B cell (primary cell): ENCODE measurements around the gene NR1H2. TPM values are rescaled to one million over a fixed set of nuclear protein-coding genes. Genes with fewer than 3 reads are reported as not detected.
"Not testable (repeated sequence)": the region's sequence is repeated elsewhere in the genome, so short reads cannot be mapped to it uniquely, and the experiment has no call there.

ENCODE experiments used
- ATAC-seq: fragments of 200-7000 bp; cut with Tn5 transposase; one replicate; pipeline ENCODE4 v1.10.0; 2021; ENCODE audit warnings: low read depth, mild to moderate bottlenecking, moderate number of reproducible peaks, moderate library complexity
- CTCF ChIA-PET: fragments of 350-600 bp; sonication (Branson Sonifier 250); formaldehyde crosslinking; loops from one replicate; lab custom pipeline; 2021; ENCODE audit warnings: antibody characterized with exemption, inconsistent platforms; lab: Charles Lee
- POLR2A ChIA-PET: fragments of 350-600 bp; sonication (Branson Sonifier 250); formaldehyde crosslinking; loops from one replicate; lab custom pipeline; 2021; ENCODE audit warnings: antibody characterized with exemption; lab: Charles Lee
- DNase-seq: peaks from one replicate; pipeline ENCODE4 v3.0.0; 2013
- H2AFZ ChIP-seq: 2 replicates; pipeline ENCODE4 v1.6.1; 2012; ENCODE audit warnings: mild to moderate bottlenecking, low read depth, low read length; ENCODE audit not compliant: insufficient read depth, poor library complexity, severe bottlenecking
- H3K27ac ChIP-seq, 2 donors: 1 replicate in 1 of 2; 2 replicates in 1 of 2; pipeline ENCODE4 v1.5.1; 2012 to 2013; ENCODE audit warnings: low read length in 2 of 2, mild to moderate bottlenecking in 2 of 2, moderate library complexity in 1 of 2
- H3K27me3 ChIP-seq, 4 experiments: fragments of 200-600 bp in 1 of 4; sonication (generic) in 1 of 4; replicated peaks in 1 of 4; 1 replicate in 2 of 4; 2 replicates in 2 of 4; pipeline versions ENCODE4 v1.6.1 to v1.7.0; 2013 to 2016; ENCODE audit warnings: low read length in 3 of 4, mild to moderate bottlenecking in 2 of 4, mixed read lengths in 1 of 4, moderate library complexity in 1 of 4; ENCODE audit not compliant: insufficient read depth in 4 of 4, control insufficient read depth in 3 of 4; ENCODE audit errors: control extremely low read depth in 1 of 4
- H3K36me3 ChIP-seq, 2 experiments: replicated peaks in 1 of 2; 1 replicate in 1 of 2; 2 replicates in 1 of 2; pipeline versions ENCODE4 v1.6.1 to v1.7.1; 2013; ENCODE audit warnings: low read length in 1 of 2; ENCODE audit not compliant: insufficient read depth in 2 of 2, control insufficient read depth in 1 of 2; ENCODE audit errors: control extremely low read depth in 1 of 2, extremely low read depth in 1 of 2
- H3K4me1 ChIP-seq, 2 donors: fragments of 200-600 bp in 1 of 2; sonication (generic) in 1 of 2; 1 replicate in 1 of 2; 2 replicates in 1 of 2; pipeline versions ENCODE4 v1.5.1 to v1.6.1; 2013 to 2017; ENCODE audit warnings: low read length in 2 of 2; ENCODE audit not compliant: control insufficient read depth in 2 of 2, insufficient read depth in 2 of 2
- H3K4me2 ChIP-seq: replicated peaks from 2 replicates; pipeline ENCODE3; 2012; ENCODE audit warnings: mild to moderate bottlenecking, low read depth, low read length; ENCODE audit not compliant: poor library complexity, severe bottlenecking
- H3K4me3 ChIP-seq, 5 experiments: fragments of 200-600 bp in 1 of 5; sonication (generic) in 1 of 5; 1 replicate in 3 of 5; 2 replicates in 2 of 5; pipeline versions ENCODE4 v1.5.1 to v1.7.0; 2011 to 2016; ENCODE audit warnings: low read length in 4 of 5, mild to moderate bottlenecking in 4 of 5, low read depth in 2 of 5, control low read depth in 1 of 5, moderate library complexity in 1 of 5; ENCODE audit not compliant: insufficient read depth in 1 of 5; ENCODE audit errors: control extremely low read depth in 1 of 5, extremely low read depth in 1 of 5
- H3K79me2 ChIP-seq: fragments of 200-600 bp; sonication (generic); one replicate; pipeline ENCODE4 v1.6.0; 2016; ENCODE audit warnings: low read length; ENCODE audit not compliant: control insufficient read depth, insufficient read depth
- H3K9ac ChIP-seq: fragments of 200-600 bp; sonication (generic); 2 replicates; pipeline ENCODE4 v1.6.1; 2017; ENCODE audit warnings: mild to moderate bottlenecking, low read length, moderate library complexity
- H3K9me3 ChIP-seq, 3 donors: one replicate each; pipeline versions ENCODE4 v1.6.1 to v1.7.1; 2013; ENCODE audit warnings: low read length in 2 of 3; ENCODE audit not compliant: control insufficient read depth in 2 of 3, insufficient read depth in 1 of 3; ENCODE audit errors: control extremely low read depth in 1 of 3
- H4K20me1 ChIP-seq: 2 replicates; pipeline ENCODE4 v1.6.0; 2012; ENCODE audit warnings: mild to moderate bottlenecking, low read length; ENCODE audit not compliant: insufficient read depth, control insufficient read depth, poor library complexity, severe bottlenecking
- H3K27ac Mint-ChIP-seq: one replicate; pipeline ENCODE4 v1.8.0; 2021; ENCODE audit warnings: mixed read lengths
- H3K27me3 Mint-ChIP-seq: one replicate; pipeline ENCODE4 v1.8.0; 2021; ENCODE audit warnings: mixed read lengths
- H3K4me1 Mint-ChIP-seq: one replicate; pipeline ENCODE4 v1.8.0; 2021; ENCODE audit warnings: mixed read lengths
- H3K4me3 Mint-ChIP-seq: one replicate; pipeline ENCODE4 v1.8.0; 2021; ENCODE audit warnings: mixed read lengths
- H3K9me3 Mint-ChIP-seq: one replicate; pipeline ENCODE4 v1.8.0; 2022; ENCODE audit warnings: mixed read lengths; ENCODE audit not compliant: insufficient read depth
- EZH2 ChIP-seq: IDR thresholded peaks from 2 replicates; pipeline ENCODE4 v1.6.1; 2012; ENCODE audit warnings: borderline replicate concordance, low read depth, mild to moderate bottlenecking, moderate library complexity, low read length; ENCODE audit not compliant: insufficient read depth, poor library complexity, severe bottlenecking
- WGBS: methylation state at CpG from one replicate; pipeline ENCODE4 v1.1.5; 2013; ENCODE audit warnings: missing lambda C conversion rate; ENCODE audit not compliant: insufficient coverage; 5-methylcytosine and 5-hydroxymethylcytosine counted together
- intact Hi-C: fragments of 100-400 bp; cut with micrococcal nuclease; formaldehyde crosslinking; loops from one replicate; pipeline ENCODE4 v1.10.0; 2022
- polyA plus RNA-seq: library from polyadenylated mRNA; depleted of rRNA; stranded (reverse); fragments of >200 nt; gene quantifications from 2 replicates; pipeline ENCODE4 v1.2.3, GENCODE V29; 2012
- total RNA-seq, 2 donors: library from RNA; stranded (reverse); fragments of 120-200 nt in 1 of 2; gene quantifications; 1 replicate in 1 of 2; 2 replicates in 1 of 2; pipeline versions ENCODE4 v1.2.3 to v1.2.4, GENCODE V29; 2013 to 2022
- TF ChIP-seq, protein P1 (sequence below): fragments of 200-600 bp; IDR thresholded peaks from one replicate; pipeline ENCODE4 v1.8.0; 2022; ENCODE audit warnings: antibody characterized with exemption, mild to moderate bottlenecking

NR1H2 gene
- total and polyA plus RNA-seq, 2 donors (not counting 1 experiment from before 2014, with no cell fraction given) = 116 to 164 TPM

DNA sequence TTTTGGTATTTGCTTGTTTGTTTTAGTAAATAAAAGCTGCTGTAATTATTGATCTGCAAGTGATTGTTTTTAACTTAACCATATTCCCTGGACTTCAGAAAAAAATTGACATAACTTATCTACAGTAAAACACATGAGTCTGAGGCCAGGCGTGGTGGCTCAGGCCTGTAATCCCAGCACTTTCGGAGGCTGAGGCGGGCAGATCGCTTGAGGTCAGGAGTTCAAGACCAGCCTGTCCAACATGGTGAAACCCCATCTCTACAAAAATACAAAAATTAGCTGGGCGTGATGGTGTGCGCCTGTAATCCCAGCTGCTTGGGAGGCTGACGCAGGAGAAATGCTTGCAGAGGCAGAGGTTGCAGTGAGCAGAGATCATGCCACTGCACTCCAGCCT, 22.8 kb upstream of the NR1H2 start:
- peaks cover 39% of the 10 kb centered on the region for H3K4me1 Mint-ChIP-seq
- ATAC-seq, H3K9me3 Mint-ChIP-seq, H3K27ac ChIP-seq, intact Hi-C loops, H3K4me2 ChIP-seq, POLR2A ChIA-PET, H3K9me3 ChIP-seq, H3K27me3 Mint-ChIP-seq, H3K4me3 Mint-ChIP-seq, H3K36me3 ChIP-seq, H3K9ac ChIP-seq, DNase-seq, H3K27ac Mint-ChIP-seq, H3K27me3 ChIP-seq, H4K20me1 ChIP-seq, H2AFZ ChIP-seq, H3K4me3 ChIP-seq: not testable (repeated sequence)
- Histone ChIP-seq H3K4me1 (peaks cover 29 to 47% of the 10 kb centered on the region in 2 donors), H3K79me2 (peaks cover 30% of the 10 kb centered on the region)
- WGBS = 98% methylated on average over 7 of the region's 7 CpGs
- CTCF ChIA-PET = interaction anchor here (0.7 to 4.5 kb wide), 5 partner anchors 11 to 568 kb away, joined by 3 to 20 read pairs (median 4); partner anchors contain the start of gene KCNC3

DNA sequence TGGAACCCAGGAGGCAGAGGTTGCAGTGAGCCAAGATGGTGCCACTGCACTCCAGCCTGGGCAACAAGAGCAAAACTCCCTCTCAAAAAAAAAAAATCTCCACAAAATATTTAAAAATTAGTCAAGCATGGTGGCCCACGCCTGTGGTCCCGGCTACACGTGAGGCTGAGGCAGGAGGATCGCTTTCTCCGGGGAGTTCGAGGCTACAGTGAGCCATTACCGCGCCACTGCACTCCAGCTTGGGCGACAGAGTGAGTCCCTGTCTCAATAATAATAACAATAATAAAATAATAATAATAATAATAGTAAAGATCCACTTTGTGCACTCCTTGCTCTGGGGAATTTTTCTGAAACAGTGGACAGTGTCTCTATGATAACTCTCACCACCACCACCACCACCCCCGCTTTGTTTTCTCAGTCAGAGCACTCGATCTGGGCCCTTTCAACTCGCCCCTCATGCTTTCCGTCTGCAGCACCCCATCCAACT, 19.5 kb upstream of the NR1H2 start:
- peak overlapping the region; percentile 87 for H2AFZ ChIP-seq
- H3K27ac Mint-ChIP-seq = peak overlapping the region; percentile 98
- DNase-seq = no peak
- no peaks in the 10 kb centered on the region for H4K20me1 ChIP-seq
- H3K4me1 ChIP-seq = peaks cover 13 to 33% of the 10 kb centered on the region in 2 donors
- no peaks in the 10 kb centered on the region for H3K27me3 ChIP-seq
- ATAC-seq = no peak
- TF ChIP-seq, protein P1, sequence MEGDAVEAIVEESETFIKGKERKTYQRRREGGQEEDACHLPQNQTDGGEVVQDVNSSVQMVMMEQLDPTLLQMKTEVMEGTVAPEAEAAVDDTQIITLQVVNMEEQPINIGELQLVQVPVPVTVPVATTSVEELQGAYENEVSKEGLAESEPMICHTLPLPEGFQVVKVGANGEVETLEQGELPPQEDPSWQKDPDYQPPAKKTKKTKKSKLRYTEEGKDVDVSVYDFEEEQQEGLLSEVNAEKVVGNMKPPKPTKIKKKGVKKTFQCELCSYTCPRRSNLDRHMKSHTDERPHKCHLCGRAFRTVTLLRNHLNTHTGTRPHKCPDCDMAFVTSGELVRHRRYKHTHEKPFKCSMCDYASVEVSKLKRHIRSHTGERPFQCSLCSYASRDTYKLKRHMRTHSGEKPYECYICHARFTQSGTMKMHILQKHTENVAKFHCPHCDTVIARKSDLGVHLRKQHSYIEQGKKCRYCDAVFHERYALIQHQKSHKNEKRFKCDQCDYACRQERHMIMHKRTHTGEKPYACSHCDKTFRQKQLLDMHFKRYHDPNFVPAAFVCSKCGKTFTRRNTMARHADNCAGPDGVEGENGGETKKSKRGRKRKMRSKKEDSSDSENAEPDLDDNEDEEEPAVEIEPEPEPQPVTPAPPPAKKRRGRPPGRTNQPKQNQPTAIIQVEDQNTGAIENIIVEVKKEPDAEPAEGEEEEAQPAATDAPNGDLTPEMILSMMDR = no peak
- no peak for TF ChIP-seq EZH2
- peaks cover 37% of the 10 kb centered on the region for H3K4me1 Mint-ChIP-seq
- intact Hi-C loops = loop anchor here (1.0 to 5.0 kb wide), 12 partner anchors 9 to 541 kb away; partner anchors contain the start of genes JOSD2, MYBPC2, NR1H2 and POLD1
- H3K27ac ChIP-seq = peak overlapping the region; percentile 95 to 99
- peaks cover 19% of the 10 kb centered on the region for H3K79me2 ChIP-seq
- H3K4me3 Mint-ChIP-seq = peak overlapping the region; percentile 94
- H3K9me3 ChIP-seq = peaks cover 0 to 6% (median 0%) of the 10 kb centered on the region in 3 donors
- WGBS = 0% methylated on average over 4 of the region's 13 CpGs
- H3K4me3 ChIP-seq = peak overlapping the region in 4 of 5 experiments; percentile 64 to 99 (median 79)
- H3K4me2 ChIP-seq = peak overlapping the region; percentile 99
- no peaks in the 10 kb centered on the region for H3K27me3 Mint-ChIP-seq
- peak overlapping the region; percentile 99 for H3K9ac ChIP-seq
- H3K36me3 ChIP-seq = no peaks in the 10 kb centered on the region
- no peaks in the 10 kb centered on the region for H3K9me3 Mint-ChIP-seq
- POLR2A ChIA-PET = interaction anchor here (1.0 to 2.8 kb wide), 11 partner anchors 9 to 104 kb away, joined by 3 to 33 read pairs (median 8); partner anchors contain the start of genes KCNC3, NR1H2 and SPIB
- CTCF ChIA-PET = interaction anchor here (0.7 to 6.6 kb wide), 30 partner anchors 10 to 566 kb away, joined by 3 to 76 read pairs (median 6); partner anchors contain the start of genes JOSD2, KCNC3, NAPSA and SPIB
